Activated naive CD8-positive, alpha-beta T cell (primary cell): ENCODE results near the gene ARHGAP18.

Experiments used
- H3K27ac Mint-ChIP-seq: one replicate; pipeline ENCODE4 v1.8.0; 2021; ENCODE audit warnings: mixed read lengths
- H3K27me3 Mint-ChIP-seq: one replicate; pipeline ENCODE4 v1.8.0; 2021; ENCODE audit warnings: mixed read lengths
- H3K36me3 Mint-ChIP-seq: one replicate; pipeline ENCODE4 v1.8.0; 2021; ENCODE audit warnings: mixed read lengths
- H3K4me1 Mint-ChIP-seq: one replicate; pipeline ENCODE4 v1.8.0; 2021; ENCODE audit warnings: low read depth, mixed read lengths
- H3K4me3 Mint-ChIP-seq: one replicate; pipeline ENCODE4 v1.8.0; 2021; ENCODE audit warnings: mild to moderate bottlenecking, mixed read lengths
- H3K9me3 Mint-ChIP-seq: one replicate; pipeline ENCODE4 v1.8.0; 2021; ENCODE audit warnings: low read depth, mixed read lengths

Gene ARHGAP18

DNA sequence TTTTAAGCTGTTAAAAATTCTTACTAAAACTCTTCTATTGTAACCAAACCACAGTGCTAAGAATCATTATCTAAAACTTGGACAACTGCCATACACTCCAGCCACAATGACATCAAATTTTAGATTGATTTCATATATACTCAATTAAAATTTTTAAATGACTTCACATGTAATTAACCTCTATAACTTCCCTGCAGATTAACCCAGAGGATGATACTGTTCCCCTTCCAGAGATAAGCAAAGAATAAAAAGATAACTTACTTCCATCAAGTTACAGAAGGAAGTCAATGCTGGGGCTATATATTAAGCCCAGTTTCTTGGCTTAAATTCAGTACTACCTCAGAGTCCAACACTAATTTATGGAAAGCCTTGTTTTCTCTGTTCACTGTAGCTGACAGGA is 71.3 kb downstream of the ARHGAP18 start:
- Mint-ChIP-seq H3K27me3 (no peaks in the 10 kb centered on the region), H3K36me3 (no peaks in the 10 kb centered on the region), H3K4me1 (no peaks in the 10 kb centered on the region)

DNA sequence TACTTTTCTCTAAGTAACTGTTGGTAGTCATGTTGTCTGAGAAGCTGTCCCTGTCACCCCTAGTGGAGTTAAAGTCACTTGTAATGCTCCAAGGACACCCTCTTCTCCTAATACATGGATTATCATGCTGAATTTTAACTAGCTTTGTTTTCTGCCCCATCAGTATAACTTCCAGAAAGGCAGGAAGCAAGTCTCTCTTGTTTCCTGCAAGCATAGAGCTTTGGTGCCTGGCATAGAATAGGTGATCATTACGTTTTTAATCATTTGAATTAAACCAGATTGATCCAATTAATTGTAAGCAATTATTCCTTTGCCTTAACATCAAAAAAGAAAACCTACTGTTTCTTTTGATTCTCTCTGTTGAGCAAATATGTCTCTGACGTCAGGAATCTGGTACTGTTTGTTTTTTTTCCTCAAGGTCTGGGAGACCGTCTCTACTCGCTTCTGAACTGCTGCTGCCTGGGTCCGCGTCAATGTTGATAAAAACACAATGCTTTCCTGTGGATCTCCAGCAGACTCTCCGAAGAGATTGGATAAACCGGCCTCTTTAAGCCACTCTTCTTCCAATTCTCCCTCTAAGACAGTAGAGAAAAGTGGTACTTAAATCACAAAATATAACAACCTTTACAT is 71.8 kb downstream of the ARHGAP18 start:
- Mint-ChIP-seq H3K4me3 (no peak overlapping the region), H3K4me1 (no peaks in the 10 kb centered on the region), H3K9me3 (no peaks in the 10 kb centered on the region), H3K27me3 (no peaks in the 10 kb centered on the region), H3K36me3 (no peaks in the 10 kb centered on the region), H3K27ac (no peak overlapping the region)

More for the DNA sequence above, 71.3 kb downstream of the ARHGAP18 start:
- Mint-ChIP-seq H3K27ac (no peak overlapping the region), H3K4me3 (no peak overlapping the region), H3K9me3 (no peaks in the 10 kb centered on the region)

DNA sequence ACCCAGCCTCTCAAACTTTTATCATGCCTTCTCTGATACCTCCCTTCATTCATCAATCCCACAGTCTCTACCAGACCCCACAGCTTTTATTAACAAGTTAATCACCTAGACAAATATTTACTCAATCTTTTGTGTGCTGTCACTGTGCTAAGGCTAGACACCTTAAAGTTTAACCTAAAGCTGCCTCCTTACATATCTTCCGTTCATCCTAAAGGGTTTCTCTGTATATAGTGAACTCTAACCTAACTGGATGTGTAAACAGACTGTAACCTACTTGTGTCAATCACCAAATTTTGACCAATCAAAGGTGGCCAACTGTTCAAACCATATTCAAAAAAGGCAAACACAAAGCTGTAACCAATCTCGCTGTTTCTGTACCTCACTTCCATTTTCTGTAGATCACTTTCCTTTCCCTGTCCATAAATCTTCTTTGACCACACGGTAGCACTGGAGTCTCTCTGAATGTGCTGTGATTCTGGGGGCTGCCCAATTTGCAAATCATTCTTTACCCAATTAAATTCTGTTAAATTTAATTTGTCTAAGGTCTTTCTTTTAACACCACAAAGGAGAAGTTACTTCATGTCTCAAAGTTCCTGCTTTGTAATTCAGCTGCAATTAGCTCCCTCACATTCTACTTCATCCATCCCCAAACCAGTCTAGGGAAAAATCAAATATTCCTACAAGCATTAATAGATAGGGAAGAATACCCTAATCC is 72.5 kb downstream of the ARHGAP18 start:
- Mint-ChIP-seq H3K27me3 (no peaks in the 10 kb centered on the region), H3K4me1 (no peaks in the 10 kb centered on the region), H3K9me3 (no peaks in the 10 kb centered on the region), H3K36me3 (no peaks in the 10 kb centered on the region), H3K27ac (no peak overlapping the region), H3K4me3 (no peak overlapping the region)

DNA sequence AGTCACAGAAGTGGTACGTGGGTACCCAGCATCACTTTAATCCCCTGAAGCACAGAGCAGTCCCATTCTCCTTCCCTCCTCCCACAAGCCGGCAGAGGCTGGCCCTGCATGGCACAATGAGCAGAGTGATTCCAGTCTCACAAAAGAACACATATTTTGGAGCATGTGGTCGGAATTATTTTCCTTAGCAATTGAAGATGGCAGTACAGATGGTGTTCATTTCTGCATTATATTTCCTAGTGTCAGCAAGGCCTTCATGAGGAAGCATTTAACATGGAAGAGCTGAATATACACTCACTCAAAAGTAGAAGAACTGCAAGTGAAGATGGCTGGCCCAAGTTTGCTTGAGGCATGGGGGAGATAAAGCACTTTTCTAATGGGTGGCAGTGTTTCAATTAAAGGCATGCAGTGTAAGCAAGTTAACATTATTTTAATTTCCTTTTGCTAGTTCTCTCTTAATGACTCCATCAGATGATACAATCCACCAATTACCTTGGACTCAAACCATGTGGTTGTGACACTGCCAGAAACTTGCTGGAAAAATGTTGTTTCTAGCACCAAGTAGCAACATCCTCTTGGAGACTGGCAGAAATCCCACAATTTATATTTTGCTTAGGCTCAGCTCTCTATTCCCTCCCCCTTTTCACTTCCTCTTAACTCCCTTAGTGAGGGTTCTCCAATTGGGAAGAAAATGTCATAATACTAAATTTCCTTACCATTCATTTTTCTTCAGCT is 74.4 kb downstream of the ARHGAP18 start:
- no peaks in the 10 kb centered on the region for H3K9me3 Mint-ChIP-seq

DNA sequence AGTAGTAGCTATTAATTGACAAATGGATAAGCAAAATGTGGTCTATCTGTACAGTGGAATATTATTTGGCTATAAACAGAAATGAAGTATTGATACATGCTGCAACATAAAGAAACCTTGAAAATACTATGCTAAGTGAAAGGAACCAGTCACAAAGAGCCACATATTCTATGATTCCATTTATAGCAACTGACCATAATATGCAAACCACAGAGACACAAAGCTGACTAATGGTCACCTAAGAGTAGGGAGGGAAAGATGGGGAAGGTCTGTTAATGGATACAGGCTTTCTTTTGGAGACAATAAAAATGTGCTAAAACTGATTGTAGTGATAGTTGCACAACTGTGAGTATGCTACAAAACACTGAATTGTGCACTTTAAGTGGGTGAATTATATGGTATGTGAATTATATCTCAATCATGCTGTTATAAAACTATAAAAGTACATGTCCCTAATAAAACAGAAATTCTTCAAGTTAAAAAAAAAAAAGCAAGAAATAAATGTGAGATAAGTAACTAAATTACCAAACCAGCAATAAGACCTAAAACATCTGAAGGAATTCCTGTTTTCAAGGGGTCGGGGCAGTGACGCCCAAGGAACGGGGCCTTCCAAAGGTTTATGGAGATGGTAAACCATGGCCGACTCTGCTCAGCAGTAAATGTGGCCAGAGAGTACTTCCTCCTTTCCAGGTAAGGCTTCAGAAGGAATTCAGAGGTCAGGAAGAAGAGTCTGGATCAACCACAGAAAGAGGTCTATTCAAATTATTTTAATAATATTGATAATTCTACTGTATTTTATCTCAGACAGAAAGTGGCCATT is 75.4 kb downstream of the ARHGAP18 start:
- H3K27ac Mint-ChIP-seq = no peak overlapping the region
- H3K27me3 Mint-ChIP-seq = no peaks in the 10 kb centered on the region
- H3K9me3 Mint-ChIP-seq = no peaks in the 10 kb centered on the region
- H3K4me3 Mint-ChIP-seq = no peak overlapping the region
- no peaks in the 10 kb centered on the region for H3K36me3 Mint-ChIP-seq
- H3K4me1 Mint-ChIP-seq = peaks cover 5% of the 10 kb centered on the region

More for the DNA sequence above, 74.4 kb downstream of the ARHGAP18 start:
- Mint-ChIP-seq H3K36me3 (no peaks in the 10 kb centered on the region), H3K4me3 (no peak overlapping the region), H3K4me1 (peaks cover 5% of the 10 kb centered on the region), H3K27me3 (no peaks in the 10 kb centered on the region), H3K27ac (no peak overlapping the region)

DNA sequence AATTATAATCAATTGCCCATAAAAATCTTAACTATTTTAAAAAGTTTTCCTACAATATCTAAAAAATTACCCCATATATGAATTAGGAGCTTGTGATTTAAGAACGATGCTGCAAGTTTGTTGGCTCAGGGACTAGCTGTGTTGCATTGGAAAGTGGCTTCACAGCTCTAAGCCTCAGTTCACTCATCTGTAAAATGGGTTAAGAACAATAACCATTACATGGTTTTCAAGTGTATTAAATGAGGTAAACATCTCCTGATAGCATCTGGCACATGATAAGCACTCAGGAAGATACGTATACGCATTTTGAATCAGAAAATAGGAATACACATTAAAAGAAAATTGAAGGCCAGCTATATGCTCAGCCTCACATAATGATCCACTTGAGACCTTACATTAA is 76.4 kb downstream of the ARHGAP18 start:
- H3K27ac Mint-ChIP-seq = no peak overlapping the region
- H3K4me1 Mint-ChIP-seq = peaks cover 5% of the 10 kb centered on the region
- no peaks in the 10 kb centered on the region for H3K9me3 Mint-ChIP-seq
- H3K36me3 Mint-ChIP-seq = no peaks in the 10 kb centered on the region
- H3K27me3 Mint-ChIP-seq = no peaks in the 10 kb centered on the region
- H3K4me3 Mint-ChIP-seq = no peak overlapping the region

DNA sequence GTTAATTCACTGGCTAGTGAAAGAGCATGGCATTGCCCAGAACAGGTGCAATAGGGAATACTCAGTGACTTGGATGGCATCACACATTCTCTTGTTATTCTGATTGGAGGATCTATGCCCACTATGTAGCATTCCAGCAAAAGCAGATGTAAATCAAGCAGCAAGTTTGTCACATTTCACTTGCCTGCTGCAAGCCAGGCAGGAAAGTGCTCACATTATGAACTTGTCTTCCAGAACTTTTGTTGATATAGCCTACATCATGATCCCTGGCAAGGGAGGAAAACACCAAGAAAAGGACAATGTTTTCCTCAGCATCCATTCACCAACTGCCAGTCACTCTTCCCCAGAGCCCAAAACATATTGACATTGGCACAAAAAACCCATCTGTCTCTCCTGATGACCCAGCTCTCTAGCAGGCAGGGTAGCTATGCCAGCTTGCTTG is 77.8 kb downstream of the ARHGAP18 start:
- Mint-ChIP-seq H3K9me3 (no peaks in the 10 kb centered on the region), H3K36me3 (no peaks in the 10 kb centered on the region), H3K27ac (no peak overlapping the region), H3K4me1 (peaks cover 5% of the 10 kb centered on the region), H3K27me3 (no peaks in the 10 kb centered on the region), H3K4me3 (no peak overlapping the region)

DNA sequence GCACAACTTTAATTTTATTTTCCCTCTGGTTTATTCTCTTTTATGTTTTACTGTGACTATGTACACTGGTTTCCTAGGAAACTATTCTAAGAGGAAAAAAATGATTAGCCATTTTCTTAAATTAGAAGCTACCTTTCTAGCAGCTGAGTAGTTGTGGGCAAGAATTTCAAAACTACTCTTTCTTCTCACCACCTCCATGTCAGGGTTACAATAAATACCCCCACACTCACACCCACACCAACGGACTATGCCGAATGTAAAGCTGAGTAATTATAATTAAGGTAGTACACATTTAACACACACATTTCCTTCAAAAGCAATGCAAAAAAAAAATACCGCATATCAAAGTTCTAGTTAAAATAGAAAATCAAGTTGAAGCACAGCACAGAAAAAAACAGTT is 78.9 kb downstream of the ARHGAP18 start:
- no peaks in the 10 kb centered on the region for H3K9me3 Mint-ChIP-seq
- H3K4me1 Mint-ChIP-seq = peaks cover 5% of the 10 kb centered on the region
- no peak overlapping the region for H3K27ac Mint-ChIP-seq
- H3K4me3 Mint-ChIP-seq = no peak overlapping the region
- H3K27me3 Mint-ChIP-seq = no peaks in the 10 kb centered on the region
- no peaks in the 10 kb centered on the region for H3K36me3 Mint-ChIP-seq

DNA sequence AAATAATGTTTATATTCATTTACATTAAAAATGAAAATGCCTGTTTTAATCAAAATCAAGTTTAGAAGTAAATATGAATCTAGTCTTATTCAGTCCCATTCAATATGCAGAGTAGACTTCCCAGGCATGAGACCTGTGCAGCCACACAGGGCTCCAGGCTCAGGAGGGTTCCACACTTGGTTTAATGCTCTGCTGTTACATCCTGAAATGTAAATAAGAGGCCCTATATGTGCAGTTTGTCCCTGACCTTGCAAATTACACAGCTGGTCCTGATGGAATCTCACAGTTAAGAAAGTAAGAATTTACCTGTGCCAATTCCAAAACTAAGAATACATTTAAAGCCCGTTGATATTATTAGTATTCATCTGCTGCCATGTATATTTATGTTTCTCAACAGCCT is 79.4 kb downstream of the ARHGAP18 start:
- Mint-ChIP-seq H3K4me3 (no peak overlapping the region), H3K27ac (no peak overlapping the region), H3K4me1 (peaks cover 5% of the 10 kb centered on the region), H3K27me3 (no peaks in the 10 kb centered on the region), H3K9me3 (no peaks in the 10 kb centered on the region), H3K36me3 (no peaks in the 10 kb centered on the region)

DNA sequence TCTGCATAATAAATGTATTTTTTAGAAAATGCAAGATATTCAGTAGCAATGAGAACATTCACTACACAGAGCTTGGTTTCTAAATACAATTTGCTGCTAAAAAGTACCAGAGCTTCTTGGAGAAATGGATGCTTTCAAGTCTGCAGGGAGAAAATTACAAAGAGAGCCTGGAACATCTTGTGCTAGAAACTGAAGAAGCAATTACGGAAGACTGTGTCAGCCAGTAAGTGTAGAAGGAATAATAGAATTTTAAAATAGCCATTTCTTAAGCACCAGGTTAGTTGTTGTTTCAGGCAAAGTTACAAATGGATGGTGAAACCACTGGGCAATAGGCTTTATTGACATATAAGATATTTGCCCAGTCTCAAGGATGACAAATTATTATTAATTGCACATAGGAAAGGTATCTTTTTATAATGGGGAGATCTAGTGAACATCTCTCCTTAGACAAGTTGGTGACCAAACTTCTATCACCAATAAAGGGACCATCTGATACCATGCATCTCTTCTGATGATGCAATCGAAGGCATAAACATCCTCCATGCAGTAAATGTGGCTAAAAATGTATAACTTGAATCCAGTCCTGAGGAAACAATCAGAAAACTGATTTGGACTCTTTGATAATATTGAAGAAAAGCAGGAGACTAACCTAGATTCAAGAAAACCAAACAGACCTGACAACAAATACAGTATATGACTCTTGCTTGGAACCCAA is 81.7 kb downstream of the ARHGAP18 start:
- peaks cover 5% of the 10 kb centered on the region for H3K4me1 Mint-ChIP-seq
- no peak overlapping the region for H3K27ac Mint-ChIP-seq
- no peak overlapping the region for H3K4me3 Mint-ChIP-seq
- H3K36me3 Mint-ChIP-seq = no peaks in the 10 kb centered on the region
- H3K27me3 Mint-ChIP-seq = no peaks in the 10 kb centered on the region
- no peaks in the 10 kb centered on the region for H3K9me3 Mint-ChIP-seq

DNA sequence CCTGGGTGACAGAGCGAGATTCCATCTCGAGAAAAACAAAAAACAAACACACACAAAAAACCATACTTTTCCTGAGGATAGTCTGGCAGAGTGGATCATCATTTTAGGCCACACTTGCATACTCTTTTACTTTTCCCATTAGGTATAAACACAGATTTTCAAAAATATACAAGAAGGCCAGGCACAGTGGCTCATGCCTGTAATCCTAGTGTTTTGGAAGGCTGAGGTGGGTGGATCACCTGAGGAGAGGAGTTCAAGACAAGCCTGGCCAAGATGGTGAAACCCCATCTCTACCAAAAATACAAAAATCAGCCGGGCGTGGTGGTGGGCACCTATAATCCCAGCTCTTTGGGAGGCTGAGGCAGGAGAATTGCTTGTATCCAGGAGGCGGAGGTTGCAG is 85.5 kb downstream of the ARHGAP18 start:
- Mint-ChIP-seq H3K36me3 (no peaks in the 10 kb centered on the region), H3K9me3 (no peaks in the 10 kb centered on the region), H3K4me3 (no peak overlapping the region), H3K27ac (no peak overlapping the region), H3K4me1 (no peaks in the 10 kb centered on the region), H3K27me3 (no peaks in the 10 kb centered on the region)

DNA sequence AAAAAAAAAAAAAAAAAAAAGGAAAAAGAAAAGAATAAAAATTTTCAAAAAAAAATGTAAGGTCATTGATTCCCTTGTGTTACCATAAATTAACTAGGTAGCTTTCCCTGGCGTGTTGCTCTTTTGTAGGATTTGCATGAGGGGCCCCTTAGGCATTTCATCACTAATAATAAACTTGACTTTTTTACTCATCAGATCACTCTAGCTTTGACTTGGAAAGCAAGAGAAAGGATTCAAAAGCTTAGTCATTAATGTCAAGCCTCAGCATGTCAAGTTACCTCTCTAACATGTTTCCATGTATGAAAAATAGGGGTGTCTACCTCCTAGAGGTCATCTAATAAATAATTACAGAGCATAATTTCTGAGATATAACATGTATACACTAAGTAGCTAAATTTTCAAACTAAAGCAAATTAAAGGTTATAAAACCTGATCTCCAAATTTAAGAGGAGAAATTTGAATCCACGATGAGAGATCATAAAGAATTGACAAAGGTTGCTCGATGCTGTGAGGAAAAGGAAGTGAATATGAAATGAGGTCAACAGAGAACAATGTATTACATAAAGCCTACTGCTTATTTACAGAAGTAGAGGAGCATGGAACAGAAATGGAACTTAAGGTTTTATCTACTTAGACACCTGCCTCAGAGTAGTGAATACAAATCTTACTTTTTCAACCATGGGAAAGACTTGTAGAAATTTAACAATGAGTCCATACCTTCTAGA is 86.8 kb downstream of the ARHGAP18 start:
- H3K36me3 Mint-ChIP-seq = no peaks in the 10 kb centered on the region
- H3K4me1 Mint-ChIP-seq = no peaks in the 10 kb centered on the region
- H3K9me3 Mint-ChIP-seq = no peaks in the 10 kb centered on the region
- H3K4me3 Mint-ChIP-seq = no peak overlapping the region
- H3K27me3 Mint-ChIP-seq = no peaks in the 10 kb centered on the region
- H3K27ac Mint-ChIP-seq = no peak overlapping the region

DNA sequence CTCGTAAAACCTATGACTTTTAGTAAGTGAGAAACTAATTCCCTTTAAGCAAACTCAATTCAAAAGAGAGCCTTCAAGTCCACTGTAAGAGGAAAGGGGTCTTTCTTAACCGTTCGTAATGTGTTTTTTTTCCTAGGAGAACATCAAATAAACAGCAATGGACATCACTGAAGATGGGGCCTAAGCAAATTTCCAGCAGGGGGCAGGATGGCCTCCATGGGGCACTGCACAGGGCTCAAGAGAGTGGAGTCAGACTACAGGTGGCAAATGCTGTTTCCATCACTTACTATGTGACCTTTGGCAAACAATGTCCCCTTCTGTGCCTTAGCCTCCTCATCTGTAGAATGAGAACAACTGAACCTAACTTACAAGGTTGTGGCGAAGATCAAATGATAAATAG is 88.7 kb downstream of the ARHGAP18 start:
- no peaks in the 10 kb centered on the region for H3K27me3 Mint-ChIP-seq
- no peaks in the 10 kb centered on the region for H3K4me1 Mint-ChIP-seq
- H3K27ac Mint-ChIP-seq = no peak overlapping the region
- H3K4me3 Mint-ChIP-seq = no peak overlapping the region
- no peaks in the 10 kb centered on the region for H3K36me3 Mint-ChIP-seq
- no peaks in the 10 kb centered on the region for H3K9me3 Mint-ChIP-seq

DNA sequence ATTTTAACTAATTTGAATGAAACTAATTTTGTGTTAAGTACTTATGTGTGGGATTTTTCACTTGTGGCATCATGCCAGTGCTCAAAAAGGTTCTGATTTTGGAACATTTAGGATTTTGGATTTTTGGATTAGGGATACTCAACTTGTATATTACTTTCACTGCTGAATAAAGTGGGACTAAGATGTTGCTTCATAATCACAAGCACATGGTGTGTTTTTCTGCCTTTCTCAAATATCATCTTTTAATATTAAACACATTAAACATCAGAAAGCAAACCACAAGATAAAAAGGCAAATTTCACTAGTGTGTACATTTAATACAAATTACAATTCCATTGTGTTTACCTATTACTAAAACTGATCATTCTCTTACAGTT is 89.8 kb downstream of the ARHGAP18 start:
- H3K9me3 Mint-ChIP-seq = no peaks in the 10 kb centered on the region
- no peaks in the 10 kb centered on the region for H3K27me3 Mint-ChIP-seq
- no peaks in the 10 kb centered on the region for H3K4me1 Mint-ChIP-seq
- no peaks in the 10 kb centered on the region for H3K36me3 Mint-ChIP-seq
- H3K4me3 Mint-ChIP-seq = no peak overlapping the region
- no peak overlapping the region for H3K27ac Mint-ChIP-seq
